ENCODE data around the gene SOAT2.

DNA sequence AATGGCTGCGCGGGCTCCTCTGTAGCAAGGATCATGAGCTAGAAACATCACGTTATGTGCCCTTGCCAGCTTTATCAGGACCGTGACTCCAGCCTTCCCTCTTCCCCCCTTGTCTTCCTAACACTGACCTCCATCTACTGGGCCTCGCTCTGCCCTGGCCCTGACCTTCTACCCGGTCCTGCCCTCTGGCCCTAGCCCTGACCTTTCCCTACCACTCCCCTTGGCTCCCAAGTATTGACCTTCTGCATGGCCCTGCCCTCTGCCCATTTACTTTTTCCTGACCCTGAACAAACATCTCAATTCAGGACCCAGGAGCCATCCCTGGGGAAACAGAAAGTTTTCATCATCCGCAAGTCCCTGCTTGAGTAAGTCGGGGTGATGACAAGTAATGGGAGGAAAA is 2.0 kb downstream of the SOAT2 start:
- TF ChIP-seq, protein P1, sequence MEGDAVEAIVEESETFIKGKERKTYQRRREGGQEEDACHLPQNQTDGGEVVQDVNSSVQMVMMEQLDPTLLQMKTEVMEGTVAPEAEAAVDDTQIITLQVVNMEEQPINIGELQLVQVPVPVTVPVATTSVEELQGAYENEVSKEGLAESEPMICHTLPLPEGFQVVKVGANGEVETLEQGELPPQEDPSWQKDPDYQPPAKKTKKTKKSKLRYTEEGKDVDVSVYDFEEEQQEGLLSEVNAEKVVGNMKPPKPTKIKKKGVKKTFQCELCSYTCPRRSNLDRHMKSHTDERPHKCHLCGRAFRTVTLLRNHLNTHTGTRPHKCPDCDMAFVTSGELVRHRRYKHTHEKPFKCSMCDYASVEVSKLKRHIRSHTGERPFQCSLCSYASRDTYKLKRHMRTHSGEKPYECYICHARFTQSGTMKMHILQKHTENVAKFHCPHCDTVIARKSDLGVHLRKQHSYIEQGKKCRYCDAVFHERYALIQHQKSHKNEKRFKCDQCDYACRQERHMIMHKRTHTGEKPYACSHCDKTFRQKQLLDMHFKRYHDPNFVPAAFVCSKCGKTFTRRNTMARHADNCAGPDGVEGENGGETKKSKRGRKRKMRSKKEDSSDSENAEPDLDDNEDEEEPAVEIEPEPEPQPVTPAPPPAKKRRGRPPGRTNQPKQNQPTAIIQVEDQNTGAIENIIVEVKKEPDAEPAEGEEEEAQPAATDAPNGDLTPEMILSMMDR (IDR thresholded peaks at IDR 0.05; ENCODE audit: low read length), result no peak
- no peak for TF ChIP-seq EZH2phosphoT487 (IDR thresholded peaks at IDR 0.05; ENCODE audit: low read length)
